OCI-LY1 (cell line): ENCODE measurements around the gene AATK.

Experiments used
- EZH2 ChIP-seq: fragments of 200-600 bp; sonication (generic), shearing (Covaris generic); IDR thresholded peaks from 2 replicates; pipeline ENCODE4 v1.8.0; 2017; ENCODE audit warnings: borderline replicate concordance, mixed run types, mild to moderate bottlenecking, antibody characterized with exemption, low read length, moderate library complexity, mixed read lengths
- TF ChIP-seq, protein P1 (sequence below): fragments of 200-600 bp; sonication (generic), shearing (Covaris generic); IDR thresholded peaks from 2 replicates; pipeline ENCODE4 v1.5.1; 2017; ENCODE audit warnings: mild to moderate bottlenecking, antibody characterized with exemption, low read length, moderate library complexity, mixed read lengths

- TF ChIP-seq, protein P1, sequence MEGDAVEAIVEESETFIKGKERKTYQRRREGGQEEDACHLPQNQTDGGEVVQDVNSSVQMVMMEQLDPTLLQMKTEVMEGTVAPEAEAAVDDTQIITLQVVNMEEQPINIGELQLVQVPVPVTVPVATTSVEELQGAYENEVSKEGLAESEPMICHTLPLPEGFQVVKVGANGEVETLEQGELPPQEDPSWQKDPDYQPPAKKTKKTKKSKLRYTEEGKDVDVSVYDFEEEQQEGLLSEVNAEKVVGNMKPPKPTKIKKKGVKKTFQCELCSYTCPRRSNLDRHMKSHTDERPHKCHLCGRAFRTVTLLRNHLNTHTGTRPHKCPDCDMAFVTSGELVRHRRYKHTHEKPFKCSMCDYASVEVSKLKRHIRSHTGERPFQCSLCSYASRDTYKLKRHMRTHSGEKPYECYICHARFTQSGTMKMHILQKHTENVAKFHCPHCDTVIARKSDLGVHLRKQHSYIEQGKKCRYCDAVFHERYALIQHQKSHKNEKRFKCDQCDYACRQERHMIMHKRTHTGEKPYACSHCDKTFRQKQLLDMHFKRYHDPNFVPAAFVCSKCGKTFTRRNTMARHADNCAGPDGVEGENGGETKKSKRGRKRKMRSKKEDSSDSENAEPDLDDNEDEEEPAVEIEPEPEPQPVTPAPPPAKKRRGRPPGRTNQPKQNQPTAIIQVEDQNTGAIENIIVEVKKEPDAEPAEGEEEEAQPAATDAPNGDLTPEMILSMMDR: peak; percentile 46
- no peak for TF ChIP-seq EZH2
Measured at GRCh38 chr17:81097134-81097942, 68.7 kb downstream of the AATK start.
